Stimulated activated CD4-positive, alpha-beta T cell treated with anti-CD3 and anti-CD28 coated beads, Interleukin-12 subunit alpha, Interleukin-12 subunit beta, amount 100 ng/mL, for 4 hours (primary cell): ENCODE data around the gene RPL18.
"Not testable (repeated sequence)": the region's sequence is repeated elsewhere in the genome, so short reads cannot be mapped to it uniquely, and the experiment has no call there.

Experiments used
- DNase-seq: peaks from one replicate; pipeline ENCODE4 v3.0.0-alpha.2; 2020

RPL18 gene

DNA sequence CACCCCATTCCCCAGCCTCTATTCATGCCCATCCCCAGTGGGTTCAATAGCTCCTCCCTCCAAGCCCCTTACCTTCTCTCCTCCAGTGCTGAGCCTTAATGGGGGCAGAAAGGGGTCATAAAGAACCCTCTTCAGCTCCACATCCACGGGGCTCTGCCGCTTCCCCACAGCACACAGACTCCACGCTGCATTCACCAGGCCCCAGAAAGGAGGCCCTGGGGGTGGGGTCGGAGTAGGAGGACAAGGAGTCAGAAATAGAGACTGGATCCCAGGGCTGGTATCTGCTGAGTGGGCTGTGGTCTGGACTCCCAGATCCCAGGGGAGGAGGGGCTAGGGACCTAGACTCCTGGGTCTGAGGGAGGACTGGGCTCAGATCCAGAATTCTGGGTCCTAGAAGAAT lies 25.4 kb upstream of the RPL18 start:
- DNase-seq: no peak

DNA sequence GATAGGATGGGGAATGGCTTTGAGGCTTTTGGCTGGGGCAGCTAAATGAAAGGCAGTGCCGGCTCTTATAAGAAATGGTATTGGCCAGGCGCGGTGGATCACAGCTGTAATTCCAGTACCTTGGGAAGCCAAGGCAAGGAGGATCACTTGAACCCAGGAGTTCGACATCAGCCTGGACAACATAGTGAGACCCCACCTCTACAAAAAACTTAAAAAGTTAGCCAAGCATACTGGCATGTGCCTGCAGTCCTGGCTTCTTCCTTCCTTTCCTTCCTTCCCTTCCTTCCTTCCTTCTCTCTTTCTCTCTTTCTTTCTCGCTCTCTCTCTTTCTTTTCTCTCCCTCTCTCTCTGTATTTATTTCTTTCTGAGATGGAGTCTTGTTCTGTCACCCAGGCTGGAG lies 23.9 kb upstream of the RPL18 start:
- DNase-seq: no peak

DNA sequence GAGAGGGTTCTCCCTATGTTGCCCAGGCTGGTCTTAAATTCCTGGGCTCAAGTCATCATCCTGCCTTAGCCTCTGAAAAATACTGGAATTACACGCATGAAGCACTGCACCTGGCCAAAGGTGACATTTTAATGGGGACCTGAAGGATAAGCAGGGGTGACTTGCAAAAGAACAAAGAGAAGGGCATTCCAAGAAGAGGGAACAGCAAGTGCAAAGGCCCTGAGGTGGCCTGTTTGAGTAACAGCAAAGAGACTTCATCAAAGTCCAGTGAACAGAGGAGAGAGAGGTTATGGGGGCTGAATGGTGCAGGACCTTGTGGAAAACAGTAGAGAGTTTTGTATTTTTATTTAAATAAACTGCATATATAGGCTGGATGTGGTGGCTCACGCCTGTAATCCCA lies 22.9 kb upstream of the RPL18 start:
- DNase-seq: no peak

DNA sequence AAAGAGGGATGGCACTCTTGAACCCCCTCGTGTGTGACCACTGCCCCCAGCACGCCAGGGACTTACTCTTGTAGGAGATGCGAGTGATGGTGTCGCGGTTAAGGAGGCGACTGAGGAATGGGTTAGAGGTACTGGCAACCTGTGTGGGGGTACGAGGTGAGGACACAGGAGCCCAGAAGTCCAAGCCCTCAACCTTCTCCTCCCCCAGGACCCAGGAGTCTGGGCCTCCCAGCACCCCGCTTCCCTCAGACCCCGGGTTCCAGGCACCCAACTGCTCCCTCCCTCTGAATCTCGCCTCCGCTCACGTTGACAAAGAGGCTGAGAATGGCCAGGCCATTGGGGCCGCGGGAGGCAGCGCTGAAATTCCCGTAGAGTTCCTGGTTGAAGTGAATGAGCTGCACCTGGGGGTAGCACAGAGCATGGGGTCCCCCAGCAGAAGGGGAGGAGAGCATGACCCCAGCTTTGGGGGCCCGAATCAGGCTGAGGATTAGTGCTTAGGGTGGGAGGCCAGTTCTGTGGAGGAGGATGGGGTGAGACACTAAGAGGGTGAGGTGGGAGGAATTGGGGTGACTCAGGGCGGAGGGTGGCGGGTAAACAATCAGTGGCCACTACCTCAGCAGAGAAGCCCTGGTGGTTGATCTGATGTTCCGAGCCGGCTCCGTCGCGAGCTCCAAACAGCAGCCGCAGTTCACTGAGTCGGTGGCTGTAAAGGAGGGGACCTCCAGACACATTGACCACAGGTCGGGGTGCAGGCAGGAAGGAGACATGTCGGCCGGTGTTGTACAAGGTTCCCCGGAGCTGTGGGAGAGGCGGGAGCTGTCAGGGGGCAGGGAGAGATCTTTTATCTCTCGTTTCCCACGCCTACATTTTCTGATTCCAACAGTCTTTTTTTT lies 20.8 kb upstream of the RPL18 start:
- DNase-seq: no peak

DNA sequence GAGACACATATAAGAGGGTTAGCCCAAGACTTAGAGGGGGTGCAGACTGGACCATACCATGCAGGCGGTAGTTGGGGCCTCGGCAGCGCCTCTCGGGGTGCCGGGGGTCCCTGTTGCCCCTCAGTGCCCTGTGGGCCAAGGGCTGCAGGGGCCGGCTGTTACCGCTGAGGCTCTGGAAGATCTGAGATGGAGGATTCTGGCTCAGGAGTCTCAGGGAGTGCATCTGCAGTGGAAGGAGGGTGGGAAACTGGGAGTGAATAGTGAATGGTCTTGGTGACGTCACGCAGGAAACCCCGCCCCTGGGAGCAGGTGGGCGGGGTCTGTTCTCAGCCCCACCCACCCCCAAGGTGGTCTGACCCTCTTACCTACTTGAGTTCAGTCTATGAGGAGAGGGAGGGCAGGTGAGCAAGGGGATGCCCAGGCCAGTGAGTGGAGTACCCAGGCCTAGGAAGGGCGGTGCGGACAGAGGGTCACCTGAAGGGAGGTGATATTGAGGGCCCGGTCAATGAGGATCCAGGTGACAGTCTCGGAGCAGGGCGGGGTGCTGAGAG lies 19.9 kb upstream of the RPL18 start:
- DNase-seq: no peak

DNA sequence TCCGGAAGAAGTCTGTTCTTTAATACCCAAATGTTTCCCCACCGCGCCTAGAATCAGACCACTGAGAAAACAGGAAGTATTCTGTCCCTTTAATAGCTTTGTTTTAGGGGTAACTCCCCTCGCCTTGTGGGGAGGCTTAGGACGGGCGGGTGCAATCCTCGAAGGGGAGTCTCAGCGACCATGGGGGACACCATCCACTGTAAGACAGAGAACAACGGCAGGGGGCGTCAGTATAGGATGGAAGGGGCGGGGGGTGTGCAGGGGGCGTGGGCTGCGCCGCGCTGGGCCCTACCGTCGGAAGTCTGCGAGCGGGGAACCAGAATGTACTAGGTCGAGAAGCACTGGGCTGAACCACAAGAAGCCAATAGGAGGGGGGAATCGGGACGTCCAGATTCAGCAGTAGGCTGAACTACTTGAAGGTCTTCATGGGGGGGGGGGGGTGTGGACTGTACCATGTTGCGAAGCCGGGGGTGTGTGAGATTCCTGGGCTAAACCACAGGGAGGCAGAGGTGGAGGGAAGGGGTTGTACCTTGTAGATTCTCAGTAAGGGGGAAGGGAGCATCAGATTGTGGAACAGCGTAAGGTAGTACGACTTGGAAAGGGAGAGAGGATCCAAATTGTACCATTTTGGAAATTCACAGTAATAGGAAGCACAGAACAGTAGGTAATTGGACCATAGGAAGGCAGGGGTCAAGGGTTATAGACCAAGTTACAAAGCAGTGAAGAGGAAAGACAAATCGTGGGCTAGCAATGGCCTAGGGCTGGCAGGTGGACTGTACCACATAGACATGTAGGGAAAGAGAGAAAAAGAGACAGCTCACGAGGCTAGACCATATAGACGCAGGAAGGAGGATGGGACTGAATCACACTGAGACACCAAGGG lies 19.2 kb upstream of the RPL18 start:
- DNase-seq: peak; percentile 71

DNA sequence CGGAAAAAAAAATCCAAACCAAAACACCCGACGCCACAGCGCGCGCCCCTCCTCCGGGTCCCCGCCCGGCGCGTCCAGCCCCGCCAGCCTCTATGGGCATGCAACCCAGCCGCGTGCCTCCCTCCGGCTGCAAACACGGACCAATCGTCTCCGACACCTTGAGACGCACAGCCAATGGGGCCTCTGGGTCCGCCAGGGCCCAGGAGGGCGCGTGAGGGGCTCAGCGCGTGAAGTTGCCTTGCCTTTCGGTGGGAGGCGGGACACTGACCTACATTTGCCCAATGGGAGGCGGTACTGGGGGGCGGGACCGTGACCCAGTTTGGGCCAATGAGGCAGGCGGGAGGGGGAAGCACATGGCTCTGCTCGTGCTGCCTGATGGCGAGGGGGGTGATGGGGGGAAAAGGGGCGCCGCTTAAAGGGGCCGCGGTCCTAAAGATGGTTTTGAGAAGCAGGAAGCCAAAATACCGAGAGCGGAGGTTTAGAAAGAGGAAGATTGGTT lies 18.5 kb upstream of the RPL18 start:
- DNase-seq: peak; percentile 99

DNA sequence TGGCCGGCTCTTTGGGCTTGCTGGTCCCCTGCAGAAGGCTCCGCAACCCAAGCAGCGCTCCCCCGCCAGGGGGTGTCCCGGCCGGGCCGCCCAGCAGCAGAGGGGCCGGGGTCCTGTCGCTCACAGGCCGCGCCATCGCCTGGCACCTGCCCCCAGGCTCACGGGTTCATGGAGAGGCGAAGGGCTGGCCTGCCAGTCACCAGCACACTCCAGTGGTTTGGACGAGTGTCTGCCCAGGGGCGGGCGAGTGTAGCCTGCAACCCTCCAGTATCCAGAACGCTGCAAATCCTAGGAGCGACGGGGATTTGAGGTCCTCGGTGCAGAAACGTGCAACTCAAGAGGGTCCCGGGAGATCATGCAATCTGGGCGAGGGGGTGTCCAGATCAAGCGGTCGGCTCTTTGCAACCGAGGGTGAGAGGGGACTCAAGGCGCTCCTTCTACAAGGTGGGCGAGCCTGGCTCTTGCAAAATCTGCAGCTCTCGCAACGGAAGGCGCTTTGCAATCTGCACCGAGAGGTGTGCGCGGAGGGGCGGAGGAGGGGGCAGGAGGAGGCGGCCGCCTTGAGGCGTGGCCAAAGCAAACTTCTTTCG lies 18.0 kb upstream of the RPL18 start, which contains the start of gene DBP:
DBP (minus strand) TSS at position 521 of the 590 bp plus-strand sequence; CDS start at position 136, 385 bp downstream.
- DNase-seq: no peak

DNA sequence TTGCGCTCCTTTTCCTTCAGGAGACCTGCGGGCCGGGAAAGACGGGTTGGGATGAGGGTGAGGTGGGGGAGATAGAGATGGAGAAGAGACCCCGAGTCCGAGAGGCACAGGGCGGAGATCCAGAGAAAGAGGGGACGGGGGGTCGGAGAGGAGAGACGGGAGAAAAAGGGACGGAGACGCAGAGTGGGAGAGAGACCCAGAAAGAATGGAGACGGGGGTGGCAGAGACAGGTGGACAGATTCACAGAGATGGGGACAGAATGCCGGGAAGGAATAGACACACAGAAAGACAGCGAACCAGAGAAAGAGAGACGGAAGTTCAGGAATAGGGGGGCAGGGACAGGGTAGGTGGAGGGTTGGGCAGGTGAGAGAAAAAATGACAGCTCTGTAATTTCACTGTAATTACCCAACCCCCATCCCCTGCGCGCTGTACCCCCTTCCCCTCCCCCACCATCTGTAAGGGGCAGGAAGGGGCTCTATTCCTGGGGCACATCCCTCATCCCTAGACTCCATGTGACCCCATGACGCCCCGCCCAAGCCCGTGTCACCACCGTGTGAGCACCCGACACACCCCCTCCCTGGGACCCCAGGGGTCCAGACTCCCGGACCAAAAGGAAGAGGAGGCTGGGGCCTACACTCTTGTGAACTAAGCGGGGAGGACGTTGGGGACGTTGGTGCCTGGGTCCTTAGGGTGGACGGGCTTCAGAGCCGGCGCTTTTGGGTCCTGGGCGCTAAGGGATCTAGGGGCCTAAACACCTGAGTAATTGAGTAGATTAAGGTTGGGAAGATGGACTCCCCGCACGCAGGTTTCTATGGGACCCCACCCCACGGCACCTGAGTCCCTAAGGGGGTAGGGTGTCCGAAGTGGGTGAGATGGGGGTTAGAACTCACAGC lies 17.2 kb upstream of the RPL18 start:
- DNase-seq: no peak

DNA sequence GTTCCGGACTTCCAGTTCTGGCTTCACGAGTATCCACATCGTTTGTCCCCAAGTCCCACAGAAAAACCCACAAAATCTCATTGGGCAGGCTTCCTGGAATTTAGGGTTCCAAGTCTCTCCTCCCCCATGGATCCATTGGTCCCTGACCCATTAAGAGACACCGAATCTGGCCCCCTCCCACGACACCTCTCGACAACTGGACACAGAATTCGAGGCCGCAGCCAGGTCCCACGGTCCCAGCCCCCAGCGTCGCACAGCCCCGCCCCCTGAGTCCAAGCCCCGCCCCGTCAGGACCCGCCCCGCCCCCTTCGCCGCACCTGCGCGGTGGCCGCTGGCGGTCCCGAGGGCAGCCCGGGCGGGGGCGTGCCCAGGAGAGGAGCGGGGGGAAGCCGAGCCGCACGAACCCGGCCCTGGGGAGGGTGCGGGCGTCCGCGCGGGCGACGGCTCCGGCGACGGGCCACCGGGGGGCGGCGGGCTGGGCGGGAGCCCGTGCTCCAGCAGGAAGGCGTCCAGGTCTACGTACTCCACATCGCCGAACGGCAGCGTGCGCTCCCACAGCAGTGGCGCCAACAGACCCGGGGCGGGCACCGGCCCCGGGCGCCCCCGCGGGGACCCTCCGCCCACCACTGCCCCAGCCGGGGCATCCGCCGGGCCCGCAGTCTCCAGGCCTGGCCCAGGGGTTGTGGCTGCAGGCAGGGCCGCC lies 16.4 kb upstream of the RPL18 start:
- DNase-seq: peak; percentile 78

DNA sequence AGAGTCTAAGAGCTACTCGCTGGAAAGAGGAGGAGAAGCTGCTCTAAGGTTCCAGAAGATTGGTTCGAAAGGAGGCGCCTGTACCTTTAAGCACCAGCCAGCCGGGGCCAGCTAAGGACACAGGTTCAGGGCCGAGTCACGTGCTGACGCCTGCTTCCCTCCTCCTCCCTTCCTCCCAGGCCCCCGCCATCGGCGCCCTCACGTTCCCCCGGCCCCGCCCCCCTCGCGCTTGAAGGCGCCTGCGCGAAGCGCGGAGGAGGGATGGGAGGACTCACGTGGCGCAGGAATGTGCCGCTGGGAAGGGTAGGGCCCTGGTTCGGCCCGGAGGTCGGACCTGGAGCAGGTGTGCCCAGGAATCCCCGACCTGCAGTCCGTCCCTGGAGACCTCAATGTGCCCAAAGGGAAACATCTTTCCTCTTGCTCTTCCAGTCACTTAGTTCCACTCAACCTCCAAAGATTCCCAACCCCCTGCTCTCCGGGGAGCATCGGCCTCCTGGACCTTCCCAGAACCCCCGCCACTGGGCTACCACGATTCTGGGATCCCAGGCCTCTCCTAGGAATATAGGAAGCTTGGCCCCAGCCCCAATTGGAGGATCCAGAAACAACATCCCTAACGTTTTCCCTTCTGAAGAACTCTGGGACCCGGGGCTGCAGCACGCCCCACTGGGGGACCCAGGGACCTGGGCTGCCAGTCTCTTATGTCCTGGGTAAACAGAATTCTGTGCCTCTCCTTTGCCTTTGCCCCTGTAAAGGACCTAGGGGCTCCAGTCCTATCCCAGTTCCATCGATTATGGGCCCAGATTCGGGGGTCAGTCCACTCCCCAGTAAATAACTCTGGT lies 15.7 kb upstream of the RPL18 start:
- DNase-seq: peak; percentile 95

DNA sequence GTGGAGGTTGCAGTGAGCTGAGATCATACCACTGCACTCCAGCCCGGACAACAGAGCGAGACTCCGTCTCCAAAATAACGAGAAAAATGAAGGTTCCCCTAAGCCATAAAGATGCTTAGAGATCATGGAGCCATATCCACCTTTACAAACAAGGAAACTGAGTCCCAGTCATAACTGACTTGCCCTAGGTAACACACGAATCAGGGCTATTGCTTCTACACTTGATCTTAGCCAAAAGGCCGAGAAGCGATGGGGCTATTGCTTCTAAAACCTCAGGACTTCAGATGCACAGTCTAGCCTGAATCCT lies 15.0 kb upstream of the RPL18 start:
- no peak for DNase-seq

DNA sequence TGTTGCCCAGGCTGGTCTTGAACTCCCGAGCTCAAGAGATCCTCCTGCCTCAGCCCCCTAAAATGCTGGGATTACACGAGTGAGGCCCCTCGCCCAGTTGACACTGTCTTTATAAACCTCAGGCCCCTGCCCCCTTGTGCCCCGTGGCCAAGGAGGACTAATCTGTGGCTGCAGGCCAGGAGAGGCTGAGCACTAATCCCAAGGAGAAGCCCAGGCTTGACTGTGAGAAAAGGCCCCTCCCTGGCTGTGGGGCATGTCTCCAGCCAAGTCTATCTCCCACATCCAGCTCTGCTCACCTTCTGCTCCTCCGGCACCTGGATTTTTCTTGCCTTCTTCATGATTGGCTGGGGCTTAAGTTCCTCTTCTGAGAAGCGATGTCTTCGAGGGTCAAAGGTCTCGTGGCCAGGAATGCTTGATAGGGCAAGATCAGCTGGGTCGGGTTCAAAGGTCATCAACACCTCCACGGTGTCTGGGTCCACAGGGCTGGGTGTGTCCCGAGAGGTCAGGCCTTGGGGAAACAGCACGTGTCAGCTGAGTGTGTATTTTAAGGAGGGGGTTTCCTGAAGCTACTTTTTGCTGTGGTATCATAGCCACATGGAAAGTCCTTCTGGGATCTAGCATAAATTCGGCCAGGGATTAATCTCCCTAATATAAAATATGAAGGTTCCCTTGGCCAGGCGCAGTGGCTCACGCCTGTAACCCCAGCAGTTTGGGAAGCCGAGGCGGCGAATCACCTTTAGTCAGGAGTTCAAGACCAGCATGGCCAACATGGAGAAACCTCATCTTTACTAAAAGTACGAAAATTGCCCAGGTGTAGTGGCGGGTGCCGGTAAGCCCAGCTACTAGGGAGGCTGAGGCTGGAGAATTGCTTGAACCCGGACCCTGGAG lies 14.4 kb upstream of the RPL18 start:
- no peak for DNase-seq

DNA sequence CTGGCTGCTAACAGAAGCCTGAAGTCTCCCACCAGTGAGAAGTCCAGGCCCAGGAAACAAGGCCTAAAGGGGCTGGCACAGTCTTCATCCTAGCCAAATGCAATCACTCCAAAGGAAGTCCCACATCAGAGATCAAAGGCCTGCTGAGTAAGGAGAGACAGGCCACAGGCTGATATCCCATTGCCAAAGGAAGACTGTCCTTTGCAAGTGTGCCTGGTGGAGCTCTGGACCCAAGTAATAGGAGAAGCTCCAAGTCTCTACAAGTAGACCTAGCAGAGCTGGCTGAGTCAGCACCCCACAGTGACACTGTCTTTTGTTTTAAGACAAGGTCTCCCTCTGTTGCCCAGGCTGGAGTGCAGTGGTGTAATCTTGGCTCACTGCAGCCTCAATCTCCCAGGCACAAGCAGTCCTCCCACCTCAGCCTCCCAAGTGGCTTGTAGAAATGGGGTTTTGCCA lies 13.7 kb upstream of the RPL18 start:
- no peak for DNase-seq

DNA sequence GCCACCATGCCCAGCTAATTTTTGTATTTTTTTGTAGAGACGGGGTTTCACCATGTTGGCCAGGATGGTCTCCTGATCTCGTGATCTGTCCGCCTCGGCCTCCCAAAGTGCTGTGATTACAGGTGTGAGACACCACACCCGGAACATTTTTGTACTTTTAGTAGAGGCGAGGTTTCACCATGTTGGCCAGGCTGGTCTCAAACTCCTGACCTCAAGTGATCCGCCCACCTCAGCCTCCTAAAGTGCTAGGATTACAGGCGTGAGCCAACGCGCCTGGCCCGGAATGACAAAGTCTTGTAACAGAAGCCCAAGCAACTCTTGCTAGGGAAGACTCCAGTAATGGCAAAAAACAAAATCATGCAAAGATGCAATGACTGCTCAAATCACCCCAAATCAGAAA lies 13.3 kb upstream of the RPL18 start:
- DNase-seq: not testable (repeated sequence)

DNA sequence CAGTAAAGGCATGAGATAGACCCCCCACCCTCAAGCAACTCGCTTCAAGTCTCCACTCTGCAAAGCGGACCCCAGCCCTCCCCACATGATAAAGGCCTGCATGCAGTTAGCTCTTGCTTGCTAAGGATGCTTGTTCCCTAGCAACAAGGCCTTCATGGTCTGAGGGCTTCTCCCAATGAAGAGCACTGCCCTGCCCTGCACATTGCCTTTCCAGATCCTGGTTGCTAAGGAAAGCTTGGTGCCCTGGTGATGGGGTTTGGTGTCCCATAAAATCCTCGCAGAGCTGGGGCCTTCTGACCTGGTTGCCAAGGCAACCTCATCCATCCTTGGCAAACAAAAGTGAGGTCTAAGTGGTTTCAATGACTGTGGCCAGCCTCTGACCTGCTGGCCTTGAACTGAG lies 12.2 kb upstream of the RPL18 start:
- DNase-seq: no peak

DNA sequence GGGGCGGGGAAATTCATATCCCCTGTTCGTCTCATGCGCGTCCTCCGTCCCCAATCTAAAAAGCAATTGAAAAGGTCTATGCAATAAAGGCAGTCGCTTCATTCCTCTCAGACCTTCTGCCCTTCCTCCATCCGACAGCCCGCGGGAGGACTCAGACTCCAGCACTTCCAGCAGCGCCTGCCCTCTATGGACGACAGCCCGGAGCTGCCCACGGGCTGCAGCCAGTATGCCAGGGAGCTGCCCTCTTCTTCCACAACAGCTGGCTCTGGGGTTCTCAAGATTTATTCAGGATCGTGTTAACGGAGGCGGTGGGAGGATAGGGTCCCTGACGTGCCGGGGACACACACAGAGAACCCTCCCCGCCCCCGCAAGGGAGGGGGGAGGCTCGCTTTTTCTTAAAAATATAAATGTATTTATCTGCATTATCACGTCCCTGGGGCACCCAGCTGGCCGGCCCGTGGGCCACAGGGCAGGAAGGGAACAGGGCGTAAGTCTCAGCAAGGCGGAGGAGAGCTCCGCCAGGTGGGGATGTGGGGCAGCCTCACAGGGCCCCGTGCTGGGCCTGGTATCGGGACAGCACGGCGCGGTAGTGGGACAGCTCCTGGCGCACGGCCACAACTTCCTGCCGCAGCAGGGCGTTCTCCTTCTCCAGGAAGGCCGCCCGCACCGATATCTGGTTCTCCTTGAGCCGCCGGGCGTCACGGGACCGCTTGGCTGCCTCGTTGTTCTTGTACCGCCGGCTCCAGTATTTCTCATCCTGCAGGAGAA lies 11.5 kb upstream of the RPL18 start:
- DNase-seq: no peak

DNA sequence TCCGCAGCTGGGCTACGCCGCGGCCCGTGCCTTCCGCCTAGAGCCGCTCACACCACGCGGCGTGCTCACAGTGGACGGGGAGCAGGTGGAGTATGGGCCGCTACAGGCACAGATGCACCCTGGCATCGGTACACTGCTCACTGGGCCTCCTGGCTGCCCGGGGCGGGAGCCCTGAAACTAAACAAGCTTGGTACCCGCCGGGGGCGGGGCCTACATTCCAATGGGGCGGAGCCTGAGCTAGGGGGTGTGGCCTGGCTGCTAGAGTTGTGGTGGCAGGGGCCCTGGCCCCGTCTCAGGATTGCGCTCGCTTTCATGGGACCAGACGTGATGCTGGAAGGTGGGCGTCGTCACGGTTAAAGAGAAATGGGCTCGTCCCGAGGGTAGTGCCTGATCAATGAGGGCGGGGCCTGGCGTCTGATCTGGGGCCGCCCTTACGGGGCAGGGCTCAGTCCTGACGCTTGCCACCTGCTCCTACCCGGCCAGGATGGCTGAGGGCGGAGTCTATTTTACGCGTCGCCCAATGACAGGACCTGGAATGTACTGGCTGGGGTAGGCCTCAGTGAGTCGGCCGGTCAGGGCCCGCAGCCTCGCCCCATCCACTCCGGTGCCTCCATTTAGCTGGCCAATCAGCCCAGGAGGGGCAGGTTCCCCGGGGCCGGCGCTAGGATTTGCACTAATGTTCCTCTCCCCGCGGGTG lies 10.8 kb upstream of the RPL18 start:
- no peak for DNase-seq
